CD4-positive, alpha-beta T cell treated with Interleukin-17A for 1 hour (primary cell): ENCODE measurements around the gene DEK.
"Not testable (repeated sequence)": the region's sequence is repeated elsewhere in the genome, so short reads cannot be mapped to it uniquely, and the experiment has no call there.

Experiments
- DNase-seq: peaks from one replicate; pipeline ENCODE4 v3.0.0-alpha.2; 2020

DEK gene

GRCh38 chr6:18234564-18234963 is 29.8 kb downstream of the DEK start:
- DNase-seq, result no peak

GRCh38 chr6:18233770-18234169 is 30.6 kb downstream of the DEK start:
- DNase-seq, result not testable (repeated sequence)

GRCh38 chr6:18231856-18232255 is 32.5 kb downstream of the DEK start:
- DNase-seq, result not testable (repeated sequence)

- not testable (repeated sequence) for DNase-seq
Observed at GRCh38 chr6:18228590-18228989, 35.7 kb downstream of the DEK start.

GRCh38 chr6:18227166-18227565 is 37.2 kb downstream of the DEK start:
- DNase-seq, result not testable (repeated sequence)

- not testable (repeated sequence) for DNase-seq
Observed at GRCh38 chr6:18226451-18227105, 37.8 kb downstream of the DEK start.

GRCh38 chr6:18221288-18221615 is 43.1 kb downstream of the DEK start:
- no peak for DNase-seq

GRCh38 chr6:18219591-18219990 is 44.7 kb downstream of the DEK start:
- DNase-seq, result no peak

- no peak for DNase-seq
Observed at GRCh38 chr6:18218233-18218632, 46.1 kb downstream of the DEK start.

- no peak for DNase-seq
Observed at GRCh38 chr6:18216411-18216810, 47.9 kb downstream of the DEK start.

- DNase-seq, result no peak
Observed at GRCh38 chr6:18215436-18215835, 48.9 kb downstream of the DEK start.

- DNase-seq, result no peak
Observed at GRCh38 chr6:18214003-18214402, 50.3 kb downstream of the DEK start.

- DNase-seq, result peak; percentile 33
Observed at GRCh38 chr6:18213439-18213838, 50.9 kb downstream of the DEK start.

- no peak for DNase-seq
Observed at GRCh38 chr6:18212231-18212630, 52.1 kb downstream of the DEK start.

GRCh38 chr6:18211338-18211737 is 53.0 kb downstream of the DEK start:
- DNase-seq, result peak; percentile 1

- no peak for DNase-seq
Observed at GRCh38 chr6:18210707-18211106, 53.6 kb downstream of the DEK start.

GRCh38 chr6:18209539-18210197 is 54.7 kb downstream of the DEK start:
- no peak for DNase-seq

- DNase-seq, result not testable (repeated sequence)
Observed at GRCh38 chr6:18208778-18209177, 55.6 kb downstream of the DEK start.

GRCh38 chr6:18207949-18208348 is 56.4 kb downstream of the DEK start:
- no peak for DNase-seq

- no peak for DNase-seq
Observed at GRCh38 chr6:18207438-18207837, 56.9 kb downstream of the DEK start.

GRCh38 chr6:18206591-18206990 is 57.7 kb downstream of the DEK start:
- DNase-seq, result no peak

GRCh38 chr6:18204691-18205090 is 59.6 kb downstream of the DEK start:
- no peak for DNase-seq

GRCh38 chr6:18203786-18204185 is 60.5 kb downstream of the DEK start:
- DNase-seq, result no peak

- no peak for DNase-seq
Observed at GRCh38 chr6:18192026-18192425, 72.3 kb downstream of the DEK start.

- no peak for DNase-seq
Observed at GRCh38 chr6:18189196-18189595, 75.1 kb downstream of the DEK start.
